ENCODE data around the gene ANTXRL. TPM values are rescaled to one million over a fixed set of nuclear protein-coding genes. Genes with fewer than 3 reads are reported as not detected.

The ANTXRL gene
- total and polyA plus RNA-seq, 12 donors = 0.22 to 6.3 (median 0.49) TPM; not detected in 7

GRCh38 chr10:46283580-46284285 is 3.1 kb upstream of the ANTXRL start:
- 65 to 69% methylated on average over 6 of the region's 6 CpGs for WGBS, 2 donors
- DNase-seq (no peak), ATAC-seq (no peak)
- Histone ChIP-seq H3K27me3 (peaks cover 0 to 6% (median 0%) of the 10 kb centered on the region in 7 donors), H3K4me3 (peak overlapping the region; percentile 26 to 93 (median 70)), H3K36me3 (no peaks in the 10 kb centered on the region), H3K4me1 (peaks cover 0 to 28% (median 14%) of the 10 kb centered on the region in 9 donors), H3K9me3 (no peaks in the 10 kb centered on the region), H3K27ac (peak overlapping the region in 5 of 10 donors; percentile 70 to 87 (median 78))
- intact Hi-C loops (cut with DNase I) = loop anchor here in 2 of 10 donors (5.0 kb wide), 2 partner anchors 176 to 1099 kb away; partner anchors contain the start of gene ZNF488 (in 1 of the 2)
- TF ChIP-seq, protein P1, sequence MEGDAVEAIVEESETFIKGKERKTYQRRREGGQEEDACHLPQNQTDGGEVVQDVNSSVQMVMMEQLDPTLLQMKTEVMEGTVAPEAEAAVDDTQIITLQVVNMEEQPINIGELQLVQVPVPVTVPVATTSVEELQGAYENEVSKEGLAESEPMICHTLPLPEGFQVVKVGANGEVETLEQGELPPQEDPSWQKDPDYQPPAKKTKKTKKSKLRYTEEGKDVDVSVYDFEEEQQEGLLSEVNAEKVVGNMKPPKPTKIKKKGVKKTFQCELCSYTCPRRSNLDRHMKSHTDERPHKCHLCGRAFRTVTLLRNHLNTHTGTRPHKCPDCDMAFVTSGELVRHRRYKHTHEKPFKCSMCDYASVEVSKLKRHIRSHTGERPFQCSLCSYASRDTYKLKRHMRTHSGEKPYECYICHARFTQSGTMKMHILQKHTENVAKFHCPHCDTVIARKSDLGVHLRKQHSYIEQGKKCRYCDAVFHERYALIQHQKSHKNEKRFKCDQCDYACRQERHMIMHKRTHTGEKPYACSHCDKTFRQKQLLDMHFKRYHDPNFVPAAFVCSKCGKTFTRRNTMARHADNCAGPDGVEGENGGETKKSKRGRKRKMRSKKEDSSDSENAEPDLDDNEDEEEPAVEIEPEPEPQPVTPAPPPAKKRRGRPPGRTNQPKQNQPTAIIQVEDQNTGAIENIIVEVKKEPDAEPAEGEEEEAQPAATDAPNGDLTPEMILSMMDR (IDR thresholded peaks at IDR 0.05) = no peak

- TF ChIP-seq, protein P1 (IDR thresholded peaks at IDR 0.05) = no peak
- WGBS, 2 donors = 2% methylated on average over 67 to 82 of the region's 82 CpGs
- H3K27me3 ChIP-seq = peaks cover 0 to 6% (median 0%) of the 10 kb centered on the region in 7 donors
- ATAC-seq = peak; percentile 91 to 97 (median 94)
- H3K9me3 ChIP-seq = no peaks in the 10 kb centered on the region
- intact Hi-C loops (cut with DNase I) = loop anchor here in 2 of 10 donors (5.0 kb wide), 2 partner anchors 177 to 1098 kb away; partner anchors contain the start of gene ZNF488 (in 1 of the 2)
- H3K36me3 ChIP-seq = no peaks in the 10 kb centered on the region
- H3K4me1 ChIP-seq = peaks cover 0 to 28% (median 14%) of the 10 kb centered on the region in 9 donors
- peak; percentile 78 to 88 for DNase-seq
- peak overlapping the region; percentile 26 to 93 (median 70) for H3K4me3 ChIP-seq
- peak overlapping the region; percentile 19 to 87 (median 74) for H3K27ac ChIP-seq
Measured at GRCh38 chr10:46284286-46285229, 2.2 kb upstream of the ANTXRL start.

GRCh38 chr10:46285300-46285699 is 1.5 kb upstream of the ANTXRL start:
- WGBS, 2 donors = 64 to 84% methylated on average over 3 of the region's 3 CpGs
- Histone ChIP-seq H3K9me3 (no peaks in the 10 kb centered on the region), H3K36me3 (no peaks in the 10 kb centered on the region), H3K4me1 (peaks cover 0 to 28% (median 14%) of the 10 kb centered on the region in 9 donors), H3K4me3 (peak overlapping the region in 9 of 10 donors; percentile 67 to 93 (median 72)), H3K27ac (peak overlapping the region in 5 of 10 donors; percentile 46 to 87 (median 78)), H3K27me3 (peaks cover 0 to 6% (median 0%) of the 10 kb centered on the region in 7 donors)
- ATAC-seq (no peak), DNase-seq (no peak)
- TF ChIP-seq, protein P1 (IDR thresholded peaks at IDR 0.05) = no peak
- intact Hi-C loops (cut with DNase I) = no loop called here

Data from heart right ventricle (tissue), 16 donors.